C4-2B (cell line): ENCODE results near the gene ICAM4.
A peak's percentile ranks its signal among the peaks of the same experiment; 100 is the strongest.

Source experiments
- ZFX ChIP-seq: fragments of 450-650 bp; IDR thresholded peaks from 2 replicates; pipeline ENCODE4 v1.6.1; 2017
- TF ChIP-seq, protein P1 (sequence below): fragments of 450-650 bp; conservative IDR thresholded peaks from 2 replicates; pipeline ENCODE4 v1.5.1; 2017; ENCODE audit warnings: mild to moderate bottlenecking

DNA sequence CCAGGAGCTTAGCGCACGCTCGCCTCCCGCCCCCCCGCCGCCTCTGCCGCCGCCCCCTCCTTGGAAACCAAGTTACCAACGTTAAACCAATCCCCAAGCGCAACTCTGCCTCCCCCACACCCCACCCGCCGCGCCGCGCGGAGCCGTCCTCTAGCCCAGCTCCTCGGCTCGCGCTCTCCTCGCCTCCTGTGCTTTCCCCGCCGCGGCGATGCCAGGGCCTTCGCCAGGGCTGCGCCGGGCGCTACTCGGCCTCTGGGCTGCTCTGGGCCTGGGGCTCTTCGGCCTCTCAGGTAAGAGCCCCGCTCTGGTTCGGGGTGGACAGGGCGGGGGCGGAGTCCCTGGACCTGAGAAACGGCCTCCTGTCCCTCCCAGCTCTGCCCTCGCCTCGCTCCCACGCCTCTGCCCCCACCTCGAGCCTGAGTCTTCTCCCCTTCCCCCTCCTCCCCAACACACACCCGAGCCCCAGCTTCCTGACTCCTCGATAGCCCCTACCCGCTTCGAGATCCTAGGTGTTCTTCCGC is 3.1 kb downstream of the ICAM4 start, which contains the start of gene ICAM5:
- TF ChIP-seq, protein P1, sequence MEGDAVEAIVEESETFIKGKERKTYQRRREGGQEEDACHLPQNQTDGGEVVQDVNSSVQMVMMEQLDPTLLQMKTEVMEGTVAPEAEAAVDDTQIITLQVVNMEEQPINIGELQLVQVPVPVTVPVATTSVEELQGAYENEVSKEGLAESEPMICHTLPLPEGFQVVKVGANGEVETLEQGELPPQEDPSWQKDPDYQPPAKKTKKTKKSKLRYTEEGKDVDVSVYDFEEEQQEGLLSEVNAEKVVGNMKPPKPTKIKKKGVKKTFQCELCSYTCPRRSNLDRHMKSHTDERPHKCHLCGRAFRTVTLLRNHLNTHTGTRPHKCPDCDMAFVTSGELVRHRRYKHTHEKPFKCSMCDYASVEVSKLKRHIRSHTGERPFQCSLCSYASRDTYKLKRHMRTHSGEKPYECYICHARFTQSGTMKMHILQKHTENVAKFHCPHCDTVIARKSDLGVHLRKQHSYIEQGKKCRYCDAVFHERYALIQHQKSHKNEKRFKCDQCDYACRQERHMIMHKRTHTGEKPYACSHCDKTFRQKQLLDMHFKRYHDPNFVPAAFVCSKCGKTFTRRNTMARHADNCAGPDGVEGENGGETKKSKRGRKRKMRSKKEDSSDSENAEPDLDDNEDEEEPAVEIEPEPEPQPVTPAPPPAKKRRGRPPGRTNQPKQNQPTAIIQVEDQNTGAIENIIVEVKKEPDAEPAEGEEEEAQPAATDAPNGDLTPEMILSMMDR, result no peak
- peak; percentile 61; the same call in 1 of the 2 replicates for TF ChIP-seq ZFX
